ENCODE measurements around the gene LINGO1. TPM values are rescaled to one million over a fixed set of nuclear protein-coding genes. Genes with fewer than 3 reads are reported as not detected.

Gene LINGO1
- total RNA-seq, 4 donors from 2014 or later: 0.42 to 4.4 (median 1.5) TPM

DNA sequence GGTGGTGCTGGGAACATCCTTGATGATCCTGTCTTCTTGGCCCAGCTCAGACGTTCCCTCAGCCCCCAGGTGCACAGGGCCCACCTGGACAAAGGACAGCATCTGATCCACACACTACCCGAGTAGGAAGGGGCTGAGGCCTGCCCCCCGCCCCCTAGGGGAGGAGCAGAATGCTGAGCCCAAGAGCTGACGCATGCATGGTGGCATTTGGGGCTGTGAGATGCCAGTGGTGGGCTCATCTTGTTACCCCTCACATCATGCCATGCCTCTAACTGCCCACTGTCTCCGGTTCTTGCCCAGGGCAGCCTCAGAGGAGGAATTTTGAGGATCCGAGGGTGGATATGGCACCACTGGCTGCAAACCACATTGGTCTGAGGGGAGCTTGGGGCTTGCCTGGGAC is 61.5 kb downstream of the LINGO1 start:
- no peak for TF ChIP-seq POLR2A (IDR thresholded peaks at IDR 0.05)
- TF ChIP-seq, protein P1, sequence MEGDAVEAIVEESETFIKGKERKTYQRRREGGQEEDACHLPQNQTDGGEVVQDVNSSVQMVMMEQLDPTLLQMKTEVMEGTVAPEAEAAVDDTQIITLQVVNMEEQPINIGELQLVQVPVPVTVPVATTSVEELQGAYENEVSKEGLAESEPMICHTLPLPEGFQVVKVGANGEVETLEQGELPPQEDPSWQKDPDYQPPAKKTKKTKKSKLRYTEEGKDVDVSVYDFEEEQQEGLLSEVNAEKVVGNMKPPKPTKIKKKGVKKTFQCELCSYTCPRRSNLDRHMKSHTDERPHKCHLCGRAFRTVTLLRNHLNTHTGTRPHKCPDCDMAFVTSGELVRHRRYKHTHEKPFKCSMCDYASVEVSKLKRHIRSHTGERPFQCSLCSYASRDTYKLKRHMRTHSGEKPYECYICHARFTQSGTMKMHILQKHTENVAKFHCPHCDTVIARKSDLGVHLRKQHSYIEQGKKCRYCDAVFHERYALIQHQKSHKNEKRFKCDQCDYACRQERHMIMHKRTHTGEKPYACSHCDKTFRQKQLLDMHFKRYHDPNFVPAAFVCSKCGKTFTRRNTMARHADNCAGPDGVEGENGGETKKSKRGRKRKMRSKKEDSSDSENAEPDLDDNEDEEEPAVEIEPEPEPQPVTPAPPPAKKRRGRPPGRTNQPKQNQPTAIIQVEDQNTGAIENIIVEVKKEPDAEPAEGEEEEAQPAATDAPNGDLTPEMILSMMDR (IDR thresholded peaks at IDR 0.05): no peak
- WGBS, 2 donors: 83 to 92% methylated on average over 6 of the region's 6 CpGs

DNA sequence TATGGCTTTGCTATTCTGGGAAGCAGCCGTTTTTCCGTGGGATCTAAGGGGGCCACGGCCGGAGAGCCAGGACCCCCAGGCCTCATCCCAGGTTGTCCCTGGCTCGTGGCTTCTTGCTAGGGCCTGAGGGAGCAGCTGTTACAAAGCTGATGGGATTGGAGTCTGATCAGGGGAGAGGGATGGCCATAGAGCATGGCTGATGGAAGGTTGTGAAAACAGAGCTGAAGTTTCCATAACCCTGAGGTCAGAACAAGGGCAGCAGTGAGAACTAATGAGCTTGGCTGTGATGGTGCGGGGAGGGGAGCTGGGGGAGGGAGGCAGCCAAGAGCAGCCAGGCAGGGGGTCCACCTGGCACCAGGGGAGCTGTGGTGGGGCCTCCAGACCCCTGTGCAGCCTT is 63.0 kb downstream of the LINGO1 start:
- TF ChIP-seq, protein P1 (IDR thresholded peaks at IDR 0.05): no peak
- TF ChIP-seq POLR2A (IDR thresholded peaks at IDR 0.05): no peak
- H3K4me3 ChIP-seq (ENCODE audit: low read depth, poor library complexity, severe bottlenecking): no peak overlapping the region
- intact Hi-C loops (cut with DNase I; ENCODE audit: low total_unique reads): no loop called here
- no peak for DNase-seq (ENCODE audit: low spot score in 2 of 2)
- 25 to 38% methylated on average over 6 of the region's 6 CpGs for WGBS, 2 donors

More for the DNA sequence above, 61.5 kb downstream of the LINGO1 start:
- intact Hi-C loops (cut with DNase I; ENCODE audit: low total_unique reads): no loop called here
- no peak overlapping the region for H3K4me3 ChIP-seq (ENCODE audit: low read depth, poor library complexity, severe bottlenecking)
- DNase-seq (ENCODE audit: low spot score in 2 of 2): no peak

DNA sequence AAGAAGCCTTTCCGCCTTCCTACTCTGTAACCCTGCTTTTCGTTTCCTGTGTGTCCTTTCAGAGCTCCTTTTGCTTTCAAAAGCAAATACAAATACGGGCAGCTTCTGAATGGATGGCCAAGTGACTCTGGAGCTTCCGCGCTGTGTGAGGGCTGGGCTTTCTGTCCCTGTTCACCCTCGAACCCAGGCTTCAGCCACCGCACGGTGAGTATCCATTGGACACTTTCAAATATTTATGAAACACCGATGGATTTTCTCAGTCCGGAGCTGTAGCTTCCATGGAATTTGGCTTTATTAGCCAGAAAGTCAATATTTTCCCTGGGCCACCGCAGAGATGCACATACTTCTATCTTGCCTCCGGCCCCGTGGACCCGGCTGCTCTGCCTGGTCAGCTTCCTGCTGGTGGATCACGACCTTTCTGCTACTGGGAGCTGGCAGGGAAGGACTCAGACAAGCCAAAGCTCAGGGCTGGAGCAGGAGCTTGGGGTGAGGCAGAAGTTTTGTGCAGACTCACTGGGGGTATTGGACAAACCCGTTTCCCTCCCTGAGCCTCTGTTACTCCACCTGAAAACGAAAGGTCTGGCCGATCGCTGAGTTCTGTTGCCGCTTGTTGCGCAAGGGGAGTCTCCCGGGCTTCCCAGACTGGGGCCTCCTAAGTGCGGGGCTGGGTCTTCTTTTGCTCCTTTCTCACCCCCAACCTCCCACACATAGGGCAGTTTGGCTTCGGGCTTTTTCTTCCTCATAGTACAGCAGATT is 63.6 kb downstream of the LINGO1 start:
- WGBS, 2 donors: 59 to 63% methylated on average over 24 of the region's 24 CpGs
- TF ChIP-seq, protein P1 (IDR thresholded peaks at IDR 0.05): no peak
- TF ChIP-seq POLR2A (IDR thresholded peaks at IDR 0.05): no peak
- DNase-seq (ENCODE audit: low spot score in 2 of 2): no peak
- intact Hi-C loops (cut with DNase I; ENCODE audit: low total_unique reads): no loop called here
- no peak overlapping the region for H3K4me3 ChIP-seq (ENCODE audit: low read depth, poor library complexity, severe bottlenecking)

DNA sequence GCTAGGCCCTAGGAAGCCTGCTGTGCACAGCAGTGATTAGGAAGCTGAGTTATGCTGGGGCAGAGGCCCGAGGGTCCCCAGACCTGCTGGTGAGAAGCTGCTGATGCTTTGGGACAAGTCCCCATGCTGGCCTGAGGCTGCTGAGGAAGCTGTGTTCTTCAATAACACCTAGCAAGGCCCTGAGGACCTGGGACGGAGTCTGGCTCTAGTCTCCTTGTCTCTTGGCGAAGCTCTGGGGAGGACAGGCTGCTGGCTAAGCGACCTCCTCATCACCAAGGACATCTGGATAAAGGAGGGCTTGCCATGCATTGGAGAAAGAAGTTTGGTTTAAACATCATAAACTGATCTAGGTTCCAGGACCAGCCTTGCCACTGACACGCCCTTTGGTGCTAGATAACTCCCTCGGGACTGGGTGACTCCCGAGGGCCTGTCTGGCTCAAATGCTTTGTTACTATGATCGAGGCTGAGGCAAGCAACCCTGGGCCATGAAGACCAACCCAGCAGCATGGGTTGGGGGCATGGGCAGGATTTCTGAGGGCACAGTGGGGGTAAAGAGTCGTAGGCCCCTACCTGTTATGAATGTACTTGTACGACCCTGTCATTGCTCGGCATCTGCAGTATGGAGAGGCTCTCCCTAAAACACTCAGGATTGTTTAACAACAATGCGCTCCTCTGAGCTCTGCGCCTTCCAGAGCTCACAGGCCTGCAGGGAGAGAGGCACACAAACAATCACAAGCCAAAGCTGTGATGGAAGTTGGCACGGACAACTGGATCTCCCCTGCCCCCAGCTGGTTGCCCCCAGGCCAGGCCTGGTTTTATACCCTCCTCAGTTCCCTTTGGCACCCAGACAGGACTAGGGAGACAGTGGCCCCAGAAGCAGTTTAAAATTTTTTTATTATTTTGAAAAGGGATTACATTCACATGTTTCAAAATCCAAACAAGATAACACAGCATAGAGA is 64.4 kb downstream of the LINGO1 start:
- DNase-seq (ENCODE audit: low spot score in 2 of 2): no peak
- WGBS, 2 donors: 89 to 93% methylated on average over 14 of the region's 14 CpGs
- intact Hi-C loops (cut with DNase I; ENCODE audit: low total_unique reads): no loop called here
- TF ChIP-seq POLR2A (IDR thresholded peaks at IDR 0.05): no peak
- TF ChIP-seq, protein P1 (IDR thresholded peaks at IDR 0.05): no peak
- H3K4me3 ChIP-seq (ENCODE audit: low read depth, poor library complexity, severe bottlenecking): no peak overlapping the region

DNA sequence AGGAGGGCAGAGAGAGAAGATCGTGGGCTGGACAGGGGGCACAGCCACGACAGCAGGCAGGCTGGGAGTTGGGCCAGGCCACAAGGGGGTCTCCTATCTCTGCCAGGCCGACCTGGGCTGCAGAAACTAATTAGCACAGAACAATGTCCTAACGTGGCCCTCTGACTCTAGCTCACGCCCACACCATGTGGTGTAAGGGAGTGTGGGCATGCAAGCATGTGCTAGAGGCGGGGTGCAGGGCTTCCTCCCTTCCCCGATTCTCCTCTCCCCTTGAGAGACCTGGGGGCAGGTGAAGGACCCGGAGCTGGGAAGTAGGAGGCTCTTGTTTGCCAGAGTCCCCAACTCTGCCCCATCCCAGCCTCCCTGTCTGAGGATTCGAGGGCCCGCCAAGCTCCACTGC is 65.5 kb downstream of the LINGO1 start:
- WGBS, 2 donors: 84 to 90% methylated on average over 10 of the region's 10 CpGs

DNA sequence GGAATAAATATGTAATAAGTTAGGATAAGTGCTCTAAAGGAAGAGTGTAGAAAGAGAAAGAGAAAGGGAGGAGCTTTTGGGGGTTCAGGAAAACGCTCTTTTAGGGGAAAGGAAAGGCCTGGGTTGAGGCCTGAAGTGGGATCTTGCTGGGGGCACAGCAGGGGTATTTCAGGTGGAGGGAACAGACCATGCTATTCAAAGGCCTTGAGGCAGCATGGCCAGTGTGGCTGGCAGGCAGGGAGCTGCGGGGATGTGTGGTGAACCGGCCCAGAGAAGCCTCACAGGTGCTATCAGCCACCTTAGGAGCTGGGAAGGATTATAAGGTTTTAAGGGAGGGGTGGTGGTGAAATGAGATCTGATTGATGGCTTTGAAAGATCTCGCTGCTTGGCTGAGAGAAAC is 66.6 kb downstream of the LINGO1 start:
- intact Hi-C loops (cut with DNase I; ENCODE audit: low total_unique reads): no loop called here
- WGBS, 2 donors: 86 to 90% methylated on average over 4 of the region's 4 CpGs

More for the DNA sequence above, 65.5 kb downstream of the LINGO1 start:
- no peak overlapping the region for H3K4me3 ChIP-seq (ENCODE audit: low read depth, poor library complexity, severe bottlenecking)
- TF ChIP-seq POLR2A (IDR thresholded peaks at IDR 0.05): no peak
- no peak for DNase-seq (ENCODE audit: low spot score in 2 of 2)
- intact Hi-C loops (cut with DNase I; ENCODE audit: low total_unique reads): no loop called here

More for the DNA sequence above, 66.6 kb downstream of the LINGO1 start:
- no peak for DNase-seq (ENCODE audit: low spot score in 2 of 2)
- no peak overlapping the region for H3K4me3 ChIP-seq (ENCODE audit: low read depth, poor library complexity, severe bottlenecking)
- TF ChIP-seq POLR2A (IDR thresholded peaks at IDR 0.05): no peak
- TF ChIP-seq, protein P1 (IDR thresholded peaks at IDR 0.05): no peak
